HG03457 (cell line): ENCODE measurements around the gene SOD1.

Experiments
- ATAC-seq: cut with Tn5 transposase; IDR thresholded peaks from one replicate; pipeline ENCODE4 v1.9.1; 2021; ENCODE audit warnings: moderate number of reproducible peaks; ENCODE audit not compliant: unreplicated experiment

Gene SOD1

DNA sequence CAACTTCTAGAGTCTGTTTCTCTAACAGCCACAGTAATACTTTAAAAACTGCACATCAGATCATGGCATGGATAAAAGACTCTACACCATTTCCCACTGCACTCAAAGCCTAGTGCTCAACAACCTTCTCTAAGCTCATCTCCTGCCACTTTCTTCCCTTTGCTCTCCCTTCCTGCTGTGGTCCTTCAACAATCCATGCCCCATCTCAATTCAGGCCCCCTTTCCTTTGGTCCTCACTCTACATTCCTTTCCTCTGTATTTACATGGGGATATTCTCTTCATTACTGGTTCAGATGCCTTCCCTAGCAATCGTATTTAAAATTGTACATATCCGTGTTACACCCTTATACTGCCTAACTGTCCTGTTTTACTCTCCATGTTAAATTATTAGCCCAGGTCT lies 19.0 kb downstream of the SOD1 start:
- no peak for ATAC-seq

DNA sequence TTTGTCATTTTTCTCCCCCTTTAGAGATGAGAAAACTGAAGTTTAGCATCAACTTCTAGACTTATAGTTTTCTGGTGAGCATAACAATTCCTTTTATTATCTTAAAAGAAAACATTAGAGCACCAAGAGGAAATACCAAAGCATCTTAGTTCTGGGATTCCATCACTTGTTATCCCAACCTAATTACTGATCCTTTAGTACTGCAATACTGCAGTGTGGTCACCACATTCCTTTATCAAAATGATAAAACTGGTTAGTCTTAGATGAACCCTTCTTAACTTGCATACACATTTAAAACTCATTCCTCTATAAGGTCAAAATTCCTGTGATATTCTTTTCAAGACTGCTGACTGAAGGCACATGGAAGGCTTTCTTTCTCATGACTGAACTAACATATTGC lies 23.1 kb downstream of the SOD1 start:
- ATAC-seq: no peak

DNA sequence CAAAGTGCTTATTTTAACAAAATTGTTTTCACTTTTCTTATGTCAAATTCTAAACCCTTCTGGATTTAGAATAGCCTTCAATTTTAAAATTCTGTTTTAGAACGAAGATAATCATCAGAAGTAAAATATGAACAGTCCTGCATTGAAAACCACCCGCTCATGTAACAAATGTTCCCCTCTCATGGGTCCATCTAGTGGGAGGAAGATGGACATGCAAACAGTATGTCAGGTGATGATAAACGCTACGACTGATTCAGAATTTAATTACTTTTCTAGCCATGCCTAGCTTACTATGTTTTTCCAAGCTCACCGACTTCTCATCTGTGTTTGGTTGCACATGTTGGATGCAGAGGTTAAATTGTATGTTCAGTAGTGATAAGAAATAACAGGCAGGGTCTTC lies 23.5 kb downstream of the SOD1 start:
- no peak for ATAC-seq

DNA sequence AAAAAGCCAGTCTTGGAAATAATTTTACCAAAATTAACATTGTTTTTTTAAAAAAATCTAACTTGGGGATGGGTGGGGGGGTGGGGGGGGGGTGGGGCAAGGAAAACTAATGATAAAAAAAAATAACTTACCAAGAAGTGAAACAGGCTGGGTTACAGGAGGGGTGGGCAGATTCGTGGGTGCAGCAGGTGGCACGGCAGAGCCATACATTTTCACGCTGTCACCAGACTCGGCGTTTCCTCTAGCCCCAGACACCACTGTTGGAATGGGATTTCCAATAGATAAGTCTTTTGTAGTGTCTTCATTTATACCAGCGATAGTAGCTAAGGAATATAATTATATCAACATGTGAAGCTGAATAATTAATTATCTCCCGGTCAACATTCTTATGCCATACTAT lies 25.4 kb downstream of the SOD1 start:
- no peak for ATAC-seq

DNA sequence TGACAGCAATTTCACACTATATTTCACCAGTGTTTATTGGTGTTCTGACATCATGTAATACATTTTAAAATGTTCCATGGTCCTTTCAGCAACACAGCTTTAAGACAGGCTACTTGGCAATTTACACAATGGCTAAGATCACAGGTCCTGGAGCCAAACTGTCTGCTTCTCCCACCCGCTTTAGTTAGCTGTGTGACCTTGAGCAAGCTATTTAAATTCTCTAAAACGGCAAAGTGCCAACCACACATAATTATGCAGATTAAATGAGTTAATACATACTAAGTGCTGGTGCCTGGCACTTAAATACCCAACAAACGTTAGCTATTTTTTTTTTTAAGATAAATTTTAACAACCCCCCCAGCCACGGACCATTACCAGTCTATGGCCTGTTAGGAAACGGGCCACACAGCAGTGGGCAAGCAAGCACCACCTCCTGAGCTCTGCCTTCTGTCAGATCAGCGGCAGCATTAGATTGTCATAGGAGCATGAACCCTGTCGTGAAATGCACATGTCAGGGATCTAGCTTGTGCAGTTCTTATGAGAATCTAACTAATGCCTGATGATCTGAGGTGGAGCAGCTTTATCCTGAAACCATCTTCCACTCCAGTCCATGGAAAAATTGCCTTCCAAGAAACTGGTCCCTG lies 26.9 kb downstream of the SOD1 start:
- ATAC-seq: no peak

DNA sequence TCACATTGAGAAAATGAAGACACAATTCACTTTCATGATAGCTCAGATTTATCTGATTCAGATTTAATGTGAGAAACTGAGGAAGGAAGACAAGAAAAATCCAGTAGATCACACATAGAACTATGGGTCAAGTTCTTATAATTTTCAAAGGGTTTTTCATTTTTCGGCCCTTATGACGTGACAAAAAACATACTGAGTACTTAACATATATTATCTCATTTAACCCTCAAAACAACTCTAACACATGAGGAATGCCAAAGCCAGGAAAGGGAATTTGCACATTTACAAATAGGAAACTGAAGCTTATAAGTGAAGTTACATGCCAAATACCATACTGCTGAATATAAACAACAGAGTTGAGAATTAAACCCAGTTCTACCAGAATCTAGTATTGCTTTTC lies 27.6 kb downstream of the SOD1 start:
- ATAC-seq: no peak

DNA sequence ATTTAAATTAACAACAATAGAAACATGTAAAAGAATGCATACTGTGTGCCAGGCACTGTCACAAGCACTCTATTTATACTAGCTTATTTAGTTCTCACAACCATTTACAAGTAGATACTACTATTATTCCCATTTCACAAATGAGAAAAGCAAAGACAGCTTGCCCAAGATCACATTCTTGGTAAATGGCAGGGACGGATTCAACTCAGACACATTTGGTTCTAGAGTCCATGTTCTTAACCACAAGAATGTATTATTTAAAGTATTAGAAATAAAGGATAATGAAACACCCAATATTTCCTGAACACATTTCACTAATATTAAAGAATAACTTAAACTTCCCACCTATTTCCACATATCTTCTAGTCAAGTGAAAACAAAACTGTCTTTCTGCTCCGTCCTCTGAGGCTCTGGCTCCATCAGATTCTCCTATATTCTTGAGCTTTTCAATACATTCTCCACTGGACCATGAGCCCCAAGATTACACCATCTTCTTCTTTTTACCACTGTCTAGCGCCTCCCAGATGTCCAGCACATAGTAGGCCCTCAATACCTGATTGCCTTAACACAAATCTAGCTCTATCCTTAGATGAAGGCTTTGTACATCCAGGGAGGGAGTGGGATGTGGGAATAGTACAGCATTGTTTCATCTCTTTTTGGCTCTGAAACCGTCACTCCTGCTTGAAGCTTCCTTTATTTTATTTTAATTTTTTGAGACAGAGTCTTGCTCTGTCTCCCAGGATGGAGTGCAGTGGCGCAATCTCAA lies 29.3 kb downstream of the SOD1 start:
- no peak for ATAC-seq

DNA sequence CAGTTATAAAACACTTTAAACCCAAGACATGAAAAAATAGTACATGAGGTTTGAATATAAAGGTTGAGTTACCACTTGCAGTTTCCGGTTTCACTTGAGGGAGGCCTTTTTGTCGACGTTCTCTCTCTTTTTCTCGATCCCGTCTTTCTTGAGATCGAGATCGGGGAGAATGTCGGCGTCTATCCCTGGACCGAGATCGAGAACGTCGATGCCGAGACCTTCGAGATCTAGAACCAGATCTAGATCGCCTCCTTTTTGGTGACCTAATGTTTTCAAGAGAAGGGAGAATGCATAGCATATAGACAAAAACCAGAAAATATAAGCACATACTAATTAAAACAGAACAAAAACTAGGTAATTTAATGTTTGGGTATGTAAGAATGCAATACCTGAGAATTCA lies 33.7 kb downstream of the SOD1 start:
- no peak for ATAC-seq

DNA sequence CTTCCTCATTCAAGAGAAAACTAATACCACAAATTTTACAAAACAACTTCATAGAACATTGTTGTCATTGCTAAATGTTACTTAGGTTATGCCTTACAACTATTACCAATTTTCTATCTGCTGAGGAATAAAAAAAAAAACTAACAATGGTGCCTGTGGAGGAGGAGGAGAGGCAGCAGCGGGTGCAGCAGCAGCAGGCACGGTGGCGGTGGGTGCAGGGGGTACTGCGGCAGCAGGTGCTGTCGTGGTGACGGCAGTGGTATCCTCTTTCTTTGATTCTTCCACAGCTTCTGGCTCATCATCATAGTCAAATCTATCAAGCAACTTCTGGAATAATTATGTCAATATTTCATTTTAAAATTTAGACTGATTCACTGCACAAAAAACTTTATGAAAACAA lies 36.9 kb downstream of the SOD1 start:
- no peak for ATAC-seq

DNA sequence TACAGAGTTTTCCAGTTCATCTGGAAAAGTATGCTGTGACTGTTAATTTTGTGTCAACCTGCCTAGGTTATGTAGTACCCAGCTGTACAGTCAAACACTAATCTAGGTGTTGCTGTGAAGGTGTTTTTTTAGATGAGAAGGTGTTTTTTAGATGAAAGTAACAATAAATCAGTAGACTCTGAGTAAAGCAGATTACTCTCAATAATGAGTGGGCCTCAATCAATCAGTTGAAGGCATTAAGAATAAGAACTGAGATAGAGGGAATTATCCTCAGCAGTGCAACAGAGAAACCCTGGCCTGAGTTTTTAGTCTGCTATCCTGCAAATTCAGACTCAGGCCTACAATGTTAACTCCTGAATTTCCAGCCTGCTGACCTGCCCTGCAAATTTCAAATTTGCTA lies 39.0 kb downstream of the SOD1 start:
- ATAC-seq: no peak

DNA sequence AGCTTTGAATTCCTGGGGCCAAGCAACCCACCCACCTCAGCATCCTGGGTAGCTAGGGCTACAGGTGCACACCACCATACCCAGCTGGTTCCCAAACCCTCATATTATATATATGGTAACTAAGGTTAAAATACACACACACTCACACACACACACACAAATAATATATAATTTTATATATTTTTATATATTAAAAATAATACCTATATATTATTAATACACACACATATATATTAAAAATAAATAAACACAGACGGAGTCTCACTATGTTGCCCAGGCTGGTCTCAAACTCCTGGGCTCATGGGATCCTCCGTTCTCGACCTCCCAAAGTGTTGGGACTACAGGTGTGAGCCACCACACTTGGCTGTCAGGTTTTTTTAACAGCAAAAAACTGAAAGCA lies 40.5 kb downstream of the SOD1 start:
- no peak for ATAC-seq

DNA sequence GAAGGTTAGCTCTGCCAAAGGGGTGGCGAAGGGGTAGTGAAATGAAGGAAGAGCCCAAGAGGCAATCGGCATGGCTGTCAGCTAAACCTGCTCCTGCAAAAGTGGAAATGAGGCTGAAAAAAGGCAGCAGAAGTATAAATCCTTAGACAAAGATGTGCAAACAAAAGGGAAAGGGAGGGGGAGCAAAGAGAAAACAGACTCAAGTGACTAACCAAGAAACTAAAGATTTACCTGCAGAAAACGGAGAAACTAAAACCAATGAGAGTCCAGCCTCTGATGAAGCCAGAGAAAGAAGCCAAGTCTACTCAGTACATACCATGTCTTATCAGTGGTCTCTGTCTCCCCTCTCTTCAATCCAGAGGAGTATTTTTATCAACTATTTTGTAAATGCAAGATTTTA lies 47.1 kb downstream of the SOD1 start:
- no peak for ATAC-seq

DNA sequence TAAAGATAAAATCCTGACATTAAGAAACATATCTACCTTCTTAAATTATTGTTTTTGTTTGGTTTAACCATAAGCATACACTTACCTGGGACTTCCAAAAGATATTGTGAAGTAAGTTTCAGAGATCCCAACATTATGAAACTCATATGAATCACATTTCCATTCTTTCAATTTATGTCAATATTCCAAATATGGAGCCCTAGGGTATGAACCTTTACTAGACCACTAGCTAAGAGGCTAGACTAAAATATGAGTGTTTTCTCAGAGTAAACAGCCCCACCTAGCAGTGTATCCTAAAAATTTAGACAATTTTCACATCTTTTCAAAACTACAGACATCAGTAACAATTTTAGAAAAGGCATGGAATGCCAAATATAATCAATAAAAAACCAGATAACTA lies 48.0 kb downstream of the SOD1 start:
- ATAC-seq: no peak

DNA sequence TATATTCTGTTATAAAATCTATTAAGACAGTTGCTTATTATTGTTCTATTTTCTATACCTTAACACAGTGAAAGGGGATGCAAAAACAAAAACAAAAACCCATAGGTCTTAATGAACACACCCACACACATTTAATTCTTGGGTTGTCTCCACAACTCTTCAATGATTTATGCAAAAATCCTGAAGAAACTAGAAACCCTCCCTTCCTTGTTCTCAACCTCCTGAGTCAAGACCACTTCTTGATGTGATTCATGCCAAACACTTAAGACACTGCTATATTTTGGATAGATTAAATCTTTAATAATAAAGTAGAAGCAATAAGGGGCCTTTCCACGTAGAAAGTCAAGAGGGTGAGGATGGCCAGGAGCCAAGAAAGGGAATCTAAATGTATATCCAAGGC lies 49.0 kb downstream of the SOD1 start:
- no peak for ATAC-seq

DNA sequence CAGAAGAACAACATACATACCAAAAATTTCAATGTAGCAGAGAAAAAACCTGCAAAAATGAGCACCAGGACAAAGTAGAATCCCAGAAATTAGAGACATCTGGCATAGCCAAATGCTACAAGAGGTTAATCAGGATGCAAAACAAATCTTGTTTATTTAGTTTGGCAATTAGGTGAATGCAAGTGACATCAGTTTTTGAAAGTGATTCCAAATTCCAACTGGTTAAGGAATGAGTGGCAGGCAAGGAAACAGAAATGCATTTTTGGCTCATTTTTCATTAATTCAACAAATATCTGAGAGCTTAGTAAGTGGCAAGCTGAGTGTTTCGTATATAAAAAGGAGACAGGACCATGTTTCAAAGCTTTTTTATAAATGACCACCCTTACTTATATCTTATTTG lies 51.1 kb downstream of the SOD1 start:
- ATAC-seq: no peak

DNA sequence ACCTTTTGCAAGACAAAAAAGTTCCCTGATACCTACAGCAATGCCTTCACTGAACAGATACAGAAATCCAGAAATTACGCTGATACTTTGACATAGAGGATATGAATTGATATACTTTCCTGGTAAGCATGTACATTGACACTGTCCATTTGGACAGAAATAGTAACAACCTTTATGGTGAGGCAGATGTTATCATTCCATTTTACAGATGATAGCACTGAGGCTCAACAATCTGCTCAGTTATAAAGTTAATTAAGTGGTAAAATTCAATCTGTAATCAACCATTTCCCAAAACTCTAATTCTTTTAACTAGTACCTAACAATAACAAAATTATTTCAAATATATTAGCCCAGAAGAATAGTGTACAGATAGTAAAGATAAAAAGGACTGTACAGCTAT lies 51.8 kb downstream of the SOD1 start:
- ATAC-seq: no peak

DNA sequence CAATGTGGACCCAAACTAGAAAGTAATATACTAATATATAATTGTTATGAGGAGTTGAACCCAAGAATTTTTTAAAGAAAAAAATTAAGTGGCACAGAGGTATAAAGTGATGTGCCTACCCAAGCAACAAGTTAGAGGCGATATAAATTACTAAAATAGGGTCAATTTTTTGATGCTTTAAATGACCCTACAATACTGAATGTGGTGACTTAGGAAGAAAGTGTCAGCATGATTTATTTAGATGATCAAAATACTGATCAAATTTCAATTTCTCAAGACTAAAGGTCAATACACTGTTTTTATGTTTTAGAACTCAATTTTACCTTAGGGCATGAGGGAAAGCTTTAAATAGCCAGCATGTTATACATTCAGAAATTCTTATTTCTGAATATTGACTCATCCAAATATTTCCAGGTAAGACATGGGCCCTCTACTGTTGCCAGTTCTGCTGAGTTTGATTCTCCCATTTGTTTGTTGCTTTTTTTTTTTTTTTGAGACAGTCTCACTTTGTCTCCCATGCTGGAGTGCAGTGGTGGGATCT lies 52.3 kb downstream of the SOD1 start:
- ATAC-seq: no peak

DNA sequence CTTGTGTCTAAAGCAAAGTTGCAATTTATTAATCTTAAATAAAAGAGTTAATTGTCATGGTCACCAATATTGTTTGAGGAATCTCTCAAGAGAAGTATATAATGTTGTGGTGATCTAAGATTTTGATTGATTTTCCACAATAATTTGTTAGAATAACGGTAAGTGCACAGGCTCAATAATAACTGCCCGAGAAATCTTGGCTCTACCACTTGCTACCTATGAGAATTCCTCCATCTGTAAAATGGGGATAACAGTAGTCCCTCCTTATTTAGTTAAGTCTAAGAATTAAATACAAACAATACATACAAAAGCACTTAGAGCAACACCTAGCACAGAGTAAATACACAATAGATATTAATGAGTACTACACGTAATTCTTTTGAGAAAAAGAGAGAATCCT lies 53.6 kb downstream of the SOD1 start:
- ATAC-seq: no peak

DNA sequence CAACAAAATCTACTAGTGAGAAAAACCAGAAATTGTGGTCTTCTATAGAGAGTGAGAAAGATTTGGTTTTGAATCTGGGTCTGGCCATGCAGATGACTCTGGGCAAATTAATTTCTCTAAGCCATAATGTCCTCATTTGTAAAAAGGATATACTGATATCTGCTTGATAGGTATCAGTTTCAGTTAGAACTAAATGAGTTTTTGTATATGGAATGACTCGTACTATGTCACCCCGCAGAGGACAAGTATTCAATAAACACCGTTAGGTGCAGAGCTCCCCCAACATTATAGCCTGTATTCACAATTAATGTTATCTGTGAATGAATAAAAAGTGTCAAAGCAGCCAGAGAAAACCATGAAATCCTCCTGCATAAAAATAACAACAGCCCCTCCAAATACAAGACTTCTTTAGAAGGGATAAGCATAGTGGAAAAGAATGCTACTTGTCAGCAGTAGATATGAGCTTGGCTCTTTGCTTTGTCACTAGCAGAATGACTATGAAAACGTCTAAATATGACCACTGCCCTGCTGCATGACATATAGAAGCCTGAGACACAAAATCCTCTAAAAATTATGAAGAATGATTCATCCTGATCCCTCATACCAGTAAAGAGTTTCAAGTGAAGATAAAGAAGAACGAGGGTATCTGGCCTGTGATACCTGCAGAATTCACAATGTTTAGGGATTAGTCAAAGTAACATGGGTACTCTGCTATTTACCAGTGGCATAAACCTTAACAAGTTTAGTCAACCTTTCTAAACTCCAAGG lies 54.7 kb downstream of the SOD1 start:
- no peak for ATAC-seq

DNA sequence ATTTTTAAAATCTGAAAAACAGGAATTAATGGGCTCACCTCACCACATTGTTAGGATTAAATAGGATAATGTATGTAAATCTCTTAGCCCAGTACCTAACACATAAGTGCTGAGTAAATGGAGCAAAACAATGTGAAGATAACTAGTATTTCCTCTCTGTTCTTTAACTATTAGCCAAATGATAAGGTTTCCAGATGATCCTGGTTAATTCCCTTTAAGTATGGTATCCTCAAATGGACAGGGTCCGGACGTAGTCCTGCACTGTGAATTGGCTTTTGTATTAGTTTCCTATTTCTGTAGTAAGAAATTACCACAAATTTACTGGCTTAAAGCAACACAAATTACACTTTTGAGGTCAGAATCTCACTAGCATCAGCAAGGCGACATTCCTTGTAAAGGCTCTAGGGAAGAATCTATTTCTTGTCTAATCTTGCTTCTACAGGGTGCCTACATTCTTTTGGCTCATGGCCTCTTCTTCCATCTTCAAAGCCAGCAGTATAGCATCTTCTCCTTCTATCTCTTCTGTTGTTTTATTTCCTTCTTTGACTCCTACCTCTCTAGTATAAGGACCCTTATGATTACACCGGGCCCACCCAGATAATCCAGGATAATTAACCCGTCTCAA lies 55.4 kb downstream of the SOD1 start:
- ATAC-seq: no peak

DNA sequence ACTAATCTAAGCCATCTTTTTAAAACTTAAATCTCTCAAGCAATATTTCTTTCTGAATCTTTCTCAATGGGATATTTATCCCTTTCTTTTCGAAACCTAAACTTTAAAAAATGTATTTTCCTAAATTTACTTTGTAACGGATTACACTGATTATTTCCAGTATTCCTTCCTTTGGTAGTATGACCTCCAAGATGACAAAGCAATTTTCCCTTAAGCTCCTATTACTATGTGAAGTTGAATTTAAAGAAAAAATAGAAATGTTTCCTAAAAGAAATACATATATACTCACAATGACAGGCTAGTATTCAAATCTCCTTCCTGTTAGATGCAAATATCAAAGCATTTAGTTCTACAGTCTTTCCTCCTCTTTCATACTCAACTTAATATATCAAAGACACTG lies 56.6 kb downstream of the SOD1 start:
- ATAC-seq: no peak
